CD14-positive monocyte (primary cell): ENCODE results near the gene AMOTL1. TPM values are rescaled to one million over a fixed set of nuclear protein-coding genes. Genes with fewer than 3 reads are reported as not detected.

ENCODE experiments used
- DNase-seq, 3 donors: peaks; one replicate each; pipeline ENCODE4 v3.0.0-alpha.2; 2011 to 2022
- H2AFZ ChIP-seq: 2 replicates; pipeline ENCODE4 v1.6.0; 2012; ENCODE audit warnings: mild to moderate bottlenecking, low read depth, low read length, inconsistent platforms; ENCODE audit not compliant: insufficient read depth, poor library complexity, severe bottlenecking
- H3K27ac ChIP-seq, 2 donors: 1 replicate in 1 of 2; 2 replicates in 1 of 2; pipeline ENCODE4 v1.5.1; 2012 to 2013; ENCODE audit warnings: low read length in 2 of 2, control low read depth in 1 of 2, inconsistent platforms in 1 of 2, low read depth in 1 of 2, mild to moderate bottlenecking in 1 of 2
- H3K27me3 ChIP-seq, 2 donors: one replicate each; pipeline versions ENCODE4 v1.6.0 to v1.6.1; 2011 to 2013; ENCODE audit warnings: low read length in 2 of 2; ENCODE audit not compliant: control insufficient read depth in 2 of 2, insufficient read depth in 2 of 2
- H3K36me3 ChIP-seq, 2 donors: replicated peaks in 1 of 2; 1 replicate in 1 of 2; 2 replicates in 1 of 2; pipeline versions ENCODE4 v1.5.1 to v1.6.1; 2012 to 2013; ENCODE audit warnings: low read length in 2 of 2, control low read depth in 1 of 2, inconsistent platforms in 1 of 2, mild to moderate bottlenecking in 1 of 2; ENCODE audit not compliant: insufficient read depth in 2 of 2, control insufficient read depth in 1 of 2
- H3K4me1 ChIP-seq, 2 donors: 1 replicate in 1 of 2; 2 replicates in 1 of 2; pipeline versions ENCODE4 v1.5.1 to v1.6.1; 2012 to 2013; ENCODE audit warnings: low read length in 2 of 2, control low read depth in 1 of 2, inconsistent platforms in 1 of 2, mild to moderate bottlenecking in 1 of 2, moderate library complexity in 1 of 2; ENCODE audit not compliant: insufficient read depth in 2 of 2, control insufficient read depth in 1 of 2
- H3K4me2 ChIP-seq: replicated peaks from 2 replicates; pipeline ENCODE3; 2012; ENCODE audit warnings: low read length, moderate library complexity, mild to moderate bottlenecking; ENCODE audit not compliant: poor library complexity, severe bottlenecking; ENCODE audit errors: extremely low read depth
- H3K4me3 ChIP-seq, 3 experiments: fragments of 200-600 bp in 1 of 3; sonication (generic) in 1 of 3; replicated peaks in 1 of 3; 1 replicate in 2 of 3; 2 replicates in 1 of 3; pipeline ENCODE4 v1.5.1; 2011 to 2013; ENCODE audit warnings: low read length in 3 of 3, mild to moderate bottlenecking in 3 of 3, control low read depth in 2 of 3, low read depth in 2 of 3, inconsistent platforms in 1 of 3, moderate library complexity in 1 of 3
- H3K79me2 ChIP-seq: 2 replicates; pipeline ENCODE4 v1.6.0; 2012; ENCODE audit warnings: mild to moderate bottlenecking, control low read depth, inconsistent platforms, low read length, moderate library complexity; ENCODE audit not compliant: insufficient read depth
- H3K9ac ChIP-seq: 2 replicates; pipeline ENCODE4 v1.6.0; 2017; ENCODE audit warnings: low read length, mild to moderate bottlenecking; ENCODE audit not compliant: insufficient read depth, poor library complexity, severe bottlenecking
- H3K9me3 ChIP-seq, 2 donors: replicated peaks in 1 of 2; 1 replicate in 1 of 2; 2 replicates in 1 of 2; pipeline versions ENCODE4 v1.5.1 to v1.6.1; 2012 to 2013; ENCODE audit warnings: low read length in 2 of 2, control low read depth in 1 of 2; ENCODE audit not compliant: control insufficient read depth in 1 of 2, insufficient read depth in 1 of 2
- H4K20me1 ChIP-seq: 2 replicates; pipeline ENCODE4 v1.6.0; 2012; ENCODE audit warnings: mild to moderate bottlenecking, low read length, control low read depth, moderate library complexity; ENCODE audit not compliant: insufficient read depth
- H3K27ac Mint-ChIP-seq, 7 donors: one replicate each; pipeline ENCODE4 v1.8.0; 2020; ENCODE audit warnings: mild to moderate bottlenecking in 7 of 7, mixed read lengths in 7 of 7, moderate library complexity in 6 of 7, inconsistent platforms in 2 of 7
- H3K27me3 Mint-ChIP-seq, 3 donors: one replicate each; pipeline ENCODE4 v1.8.0; 2021 to 2022; ENCODE audit warnings: low read depth in 3 of 3, mild to moderate bottlenecking in 3 of 3, mixed read lengths in 3 of 3, moderate library complexity in 3 of 3, inconsistent platforms in 1 of 3
- H3K36me3 Mint-ChIP-seq, 2 donors: one replicate each; pipeline ENCODE4 v1.8.0; 2020; ENCODE audit warnings: mixed read lengths in 2 of 2, inconsistent platforms in 1 of 2, mild to moderate bottlenecking in 1 of 2
- H3K4me1 Mint-ChIP-seq: one replicate; pipeline ENCODE4 v1.8.0; 2020; ENCODE audit warnings: mild to moderate bottlenecking, mixed read lengths
- H3K4me3 Mint-ChIP-seq, 2 donors: one replicate each; pipeline ENCODE4 v1.8.0; 2020; ENCODE audit warnings: mild to moderate bottlenecking in 2 of 2, mixed read lengths in 2 of 2, moderate library complexity in 1 of 2
- H3K9me3 Mint-ChIP-seq, 7 donors: one replicate each; pipeline ENCODE4 v1.8.0; 2020 to 2022; ENCODE audit warnings: mixed read lengths in 7 of 7, mild to moderate bottlenecking in 6 of 7, moderate library complexity in 6 of 7, inconsistent platforms in 2 of 7
- WGBS: methylation state at CpG from one replicate; pipeline ENCODE4 v1.1.5; 2013; ENCODE audit warnings: missing lambda C conversion rate; ENCODE audit not compliant: insufficient coverage; 5-methylcytosine and 5-hydroxymethylcytosine counted together
- intact Hi-C, 2 donors: fragments of 100-400 bp; cut with micrococcal nuclease; formaldehyde crosslinking; loops; one replicate each; pipeline versions ENCODE4 v1.15.0 to v1.15.1; 2023
- polyA plus RNA-seq, 3 donors: library from polyadenylated mRNA; depleted of rRNA in 1 of 3; unstranded in 2 of 3; stranded (reverse) in 1 of 3; fragments of 300-500 nt in 2 of 3; fragments of >200 nt in 1 of 3; fragmentation: Illumina TruSeq in 2 of 3; gene quantifications; 1 replicate in 2 of 3; 2 replicates in 1 of 3; pipeline ENCODE4 v1.2.3, GENCODE V29; 2012 to 2021
- TF ChIP-seq, protein P1 (sequence below): fragments of 200-600 bp; IDR thresholded peaks from one replicate; pipeline ENCODE4 v1.8.0; 2022; ENCODE audit warnings: antibody characterized with exemption, mild to moderate bottlenecking

Gene AMOTL1
- polyA plus RNA-seq, 3 donors: 0.41 to 0.66 (median 0.46) TPM

DNA sequence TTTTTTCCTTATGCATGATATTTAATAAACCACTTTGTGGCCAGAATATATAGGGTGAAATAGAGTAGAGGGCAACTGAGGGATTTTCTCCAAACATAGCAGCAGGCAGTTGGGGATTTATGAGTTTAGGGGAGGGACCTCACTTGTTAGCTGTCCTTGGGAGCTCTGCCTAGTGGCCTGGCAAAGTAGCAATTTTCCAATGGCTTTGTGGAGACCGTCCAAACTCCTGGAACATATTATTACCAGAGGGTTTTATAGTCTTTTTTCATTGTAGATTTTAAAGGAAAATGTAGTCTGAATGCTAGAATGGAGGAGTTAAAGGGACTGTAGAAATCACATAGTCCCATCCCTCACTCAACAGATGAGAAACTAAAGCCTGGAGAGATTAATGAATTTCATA, 32.3 kb downstream of the AMOTL1 start:
- DNase-seq: no peak
- H3K4me3 ChIP-seq: no peak overlapping the region
- H3K9me3 ChIP-seq: no peaks in the 10 kb centered on the region
- no peaks in the 10 kb centered on the region for H3K27me3 ChIP-seq
- no peak overlapping the region for H3K4me2 ChIP-seq
- TF ChIP-seq, protein P1, sequence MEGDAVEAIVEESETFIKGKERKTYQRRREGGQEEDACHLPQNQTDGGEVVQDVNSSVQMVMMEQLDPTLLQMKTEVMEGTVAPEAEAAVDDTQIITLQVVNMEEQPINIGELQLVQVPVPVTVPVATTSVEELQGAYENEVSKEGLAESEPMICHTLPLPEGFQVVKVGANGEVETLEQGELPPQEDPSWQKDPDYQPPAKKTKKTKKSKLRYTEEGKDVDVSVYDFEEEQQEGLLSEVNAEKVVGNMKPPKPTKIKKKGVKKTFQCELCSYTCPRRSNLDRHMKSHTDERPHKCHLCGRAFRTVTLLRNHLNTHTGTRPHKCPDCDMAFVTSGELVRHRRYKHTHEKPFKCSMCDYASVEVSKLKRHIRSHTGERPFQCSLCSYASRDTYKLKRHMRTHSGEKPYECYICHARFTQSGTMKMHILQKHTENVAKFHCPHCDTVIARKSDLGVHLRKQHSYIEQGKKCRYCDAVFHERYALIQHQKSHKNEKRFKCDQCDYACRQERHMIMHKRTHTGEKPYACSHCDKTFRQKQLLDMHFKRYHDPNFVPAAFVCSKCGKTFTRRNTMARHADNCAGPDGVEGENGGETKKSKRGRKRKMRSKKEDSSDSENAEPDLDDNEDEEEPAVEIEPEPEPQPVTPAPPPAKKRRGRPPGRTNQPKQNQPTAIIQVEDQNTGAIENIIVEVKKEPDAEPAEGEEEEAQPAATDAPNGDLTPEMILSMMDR: no peak
- H4K20me1 ChIP-seq: no peaks in the 10 kb centered on the region
- intact Hi-C loops: no loop called here
- H3K4me1 ChIP-seq: no peaks in the 10 kb centered on the region
- no peak overlapping the region for H3K4me3 Mint-ChIP-seq
- H3K36me3 Mint-ChIP-seq: peaks cover 23 to 24% of the 10 kb centered on the region in 2 donors
- H3K27ac ChIP-seq: no peak overlapping the region
- peaks cover 0 to 4% of the 10 kb centered on the region in 2 donors for H3K36me3 ChIP-seq
- no peaks in the 10 kb centered on the region for H3K27me3 Mint-ChIP-seq
- no peak overlapping the region for H3K9ac ChIP-seq
- H2AFZ ChIP-seq: no peak overlapping the region
- no peak overlapping the region for H3K27ac Mint-ChIP-seq
- no peaks in the 10 kb centered on the region for H3K9me3 Mint-ChIP-seq
- no peaks in the 10 kb centered on the region for H3K79me2 ChIP-seq
- no CpG with 5 or more reads among the region's 1 CpG for WGBS
- H3K4me1 Mint-ChIP-seq: peaks cover 1% of the 10 kb centered on the region

- Mint-ChIP-seq H3K9me3 (no peaks in the 10 kb centered on the region), H3K36me3 (peaks cover 24 to 30% of the 10 kb centered on the region in 2 donors), H3K27me3 (no peaks in the 10 kb centered on the region), H3K27ac (peak overlapping the region in 1 of 7 donors; percentile 15), H3K4me3 (no peak overlapping the region), H3K4me1 (no peaks in the 10 kb centered on the region)
- Histone ChIP-seq H3K9ac (no peak overlapping the region), H2AFZ (no peak overlapping the region), H4K20me1 (no peaks in the 10 kb centered on the region), H3K27ac (no peak overlapping the region), H3K9me3 (no peaks in the 10 kb centered on the region), H3K36me3 (peaks cover 0 to 4% of the 10 kb centered on the region in 2 donors), H3K4me2 (no peak overlapping the region), H3K27me3 (no peaks in the 10 kb centered on the region), H3K79me2 (no peaks in the 10 kb centered on the region), H3K4me1 (no peaks in the 10 kb centered on the region), H3K4me3 (no peak overlapping the region)
- intact Hi-C loops: no loop called here
- TF ChIP-seq, protein P1: no peak
- DNase-seq: no peak
- WGBS: 95% methylated on average over 3 of the region's 4 CpGs
Observed at GRCh38 chr11:94801866-94802460, 33.8 kb downstream of the AMOTL1 start.
